ENCODE measurements around the gene MYZAP. TPM values are rescaled to one million over a fixed set of nuclear protein-coding genes. Genes with fewer than 3 reads are reported as not detected.

MYZAP gene
- total and polyA plus RNA-seq, 10 of the 15 experiments (the other 5 are each of a cell fraction or from before 2014, with no cell fraction given): not detected

- Histone ChIP-seq H3K79me2 (ENCODE audit: control insufficient read depth, insufficient read depth, low read length) (no peaks in the 10 kb centered on the region), H3K36me3 (ENCODE audit: control insufficient read depth in 2 of 2, insufficient read depth in 2 of 2, low read length in 1 of 2) (no peaks in the 10 kb centered on the region), H3K27ac (ENCODE audit: control insufficient read depth, insufficient read depth) (no peak overlapping the region), H3K4me1 (ENCODE audit: control insufficient read depth, insufficient read depth, low read length) (no peaks in the 10 kb centered on the region), H3K27me3 (replicated peaks in 1 of 2; ENCODE audit: control insufficient read depth in 2 of 2, insufficient read depth in 2 of 2, low read length in 1 of 2) (0 out of 4 replicates have a peak, but pooled peaks cover 0 to 3% of the 10 kb centered on the region in 2 experiments), H3K9ac (ENCODE audit: control insufficient read depth, insufficient read depth, low read length) (no peak overlapping the region), H3K9me3 (replicated peaks; ENCODE audit: control insufficient read depth, insufficient read depth, low read length) (no peaks in the 10 kb centered on the region), H3K4me3 (no peak overlapping the region), H3K4me2 (ENCODE audit: control insufficient read depth, insufficient read depth) (no peak overlapping the region), H2AFZ (ENCODE audit: control insufficient read depth, low read depth, low read length) (no peak overlapping the region), H4K20me1 (ENCODE audit: control insufficient read depth, insufficient read depth) (no peaks in the 10 kb centered on the region)
- no peak for TF ChIP-seq RAD51 (IDR thresholded peaks at IDR 0.05)
- no peak for TF ChIP-seq MEF2B (IDR thresholded peaks at IDR 0.05; ENCODE audit: partially characterized antibody, poor library complexity, severe bottlenecking)
- TF ChIP-seq FOXK2 (IDR thresholded peaks at IDR 0.05): no peak
- no peak for TF ChIP-seq CTCF (IDR thresholded peaks at IDR 0.05 in 2 of 3, conservative IDR thresholded peaks at IDR 0.05 in 1 of 3; ENCODE audit: control insufficient read depth in 2 of 3, extremely low read depth in 1 of 3, insufficient read depth in 1 of 3, low read depth in 3 of 3, low read length in 3 of 3)
- TF ChIP-seq TAF1 (IDR thresholded peaks at IDR 0.05; ENCODE audit: borderline replicate concordance, low read depth, low read length): no peak
- FAIRE-seq: no peak
- SMC1A ChIA-PET (ENCODE audit: uncharacterized antibody, unreplicated experiment): no interaction called here
- RAD21 ChIA-PET (ENCODE audit: unreplicated experiment): no interaction called here
- no peak for DNase-seq (ENCODE audit: low read depth, low spot score)
- POLR2A ChIA-PET: no interaction called here
- BruUV-seq (replicated peaks): no TSS peak
- in situ Hi-C loops (cut with MboI): no loop called here
- intact Hi-C loops (cut with micrococcal nuclease; ENCODE audit: unreplicated experiment): no loop called here
- CTCF ChIA-PET: no interaction called here
- ATAC-seq: no peak
- 36% methylated on average over 4 of the region's 4 CpGs for WGBS (ENCODE audit: insufficient coverage, insufficient replicate concordance, low lambda C conversion rate, missing lambda C conversion rate)
Observed at GRCh38 chr15:57665939-57666338, 74.2 kb downstream of the MYZAP start.

Measured in GM12878 (cell line).